ENCODE measurements around the gene FFAR2.

Gene FFAR2

GRCh38 chr19:35478794-35479677 lies 31.0 kb downstream of the FFAR2 start:
- FAIRE-seq (no peak), DNase-seq (ENCODE audit: insufficient read length, low spot score) (no peak)

DNA sequence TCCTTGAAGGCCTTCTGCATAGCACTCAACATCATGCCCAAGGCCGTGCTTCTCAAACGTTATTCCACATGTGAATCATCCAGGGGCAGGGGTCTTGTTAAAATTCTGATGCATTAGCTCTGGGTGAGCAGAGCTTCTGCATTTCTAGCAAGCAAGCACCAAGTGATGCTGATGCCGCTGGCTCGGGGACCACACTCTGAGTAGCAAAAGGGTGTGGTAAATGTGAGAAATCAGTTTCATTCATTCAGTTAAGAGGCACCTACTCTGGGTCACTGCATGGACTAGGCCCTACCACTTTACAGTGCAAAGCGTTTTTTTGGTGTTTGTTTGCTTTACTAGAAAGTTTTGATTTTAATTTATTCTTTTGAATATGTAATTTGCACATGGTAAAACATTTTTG lies 35.0 kb downstream of the FFAR2 start:
- FAIRE-seq (no peak), DNase-seq (ENCODE audit: insufficient read length, low spot score) (no peak)

DNA sequence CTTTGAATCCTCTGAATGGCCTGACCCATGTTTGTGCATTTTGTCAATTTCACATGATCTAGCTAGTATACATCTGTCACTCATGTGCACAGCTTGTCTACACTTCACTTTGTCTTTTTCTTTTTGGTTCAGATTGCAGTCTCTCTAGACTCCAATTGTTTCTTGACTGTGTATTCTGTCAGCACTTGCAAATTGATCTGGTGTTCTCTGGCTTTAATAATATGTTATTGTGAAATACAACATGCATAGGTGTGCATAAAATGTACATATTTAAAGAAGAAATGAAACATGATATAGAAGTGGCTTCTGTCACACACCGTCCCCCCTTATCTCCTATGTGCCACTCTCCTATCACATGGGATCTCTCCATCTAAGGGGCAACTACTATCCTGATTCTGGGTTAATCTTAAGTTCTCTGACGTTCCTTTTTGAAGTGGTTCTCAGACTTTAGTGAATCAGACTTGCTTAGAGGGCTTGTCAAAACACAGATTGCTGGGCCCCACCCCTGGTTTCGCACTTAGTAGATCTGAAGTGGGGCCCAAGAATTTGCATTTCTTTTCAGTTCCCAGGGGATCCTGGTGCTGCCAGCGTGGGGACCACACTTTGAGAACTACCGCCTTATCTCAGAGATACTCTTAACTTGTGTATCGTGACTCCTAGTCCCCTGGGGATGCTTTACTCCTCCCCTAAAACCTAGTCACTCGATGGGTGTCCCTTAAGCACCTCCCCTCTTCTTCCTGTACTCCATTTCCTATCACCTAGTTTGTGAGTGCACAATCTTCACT lies 36.4 kb downstream of the FFAR2 start:
- DNase-seq (ENCODE audit: insufficient read length, low spot score) (peak; percentile 71), FAIRE-seq (peak; percentile 97)

- FAIRE-seq (no peak), DNase-seq (ENCODE audit: insufficient read length, low spot score) (no peak)
These were observed 38.2 kb downstream of the FFAR2 start for GRCh38 chr19:35486268-35486708.

GRCh38 chr19:35487656-35488182 lies 39.7 kb downstream of the FFAR2 start:
- DNase-seq (ENCODE audit: insufficient read length, low spot score) = no peak
- no peak for FAIRE-seq

- DNase-seq (ENCODE audit: insufficient read length, low spot score) (no peak), FAIRE-seq (no peak)
These were observed 40.6 kb downstream of the FFAR2 start for GRCh38 chr19:35488677-35489076.

- DNase-seq (ENCODE audit: insufficient read length, low spot score) (no peak), FAIRE-seq (no peak)
These were observed 42.3 kb downstream of the FFAR2 start, which contains the start of gene KRTDAP for GRCh38 chr19:35490364-35490763. TSS of gene KRTDAP (minus strand) at chr19:35490464. CDS start at chr19:35490442, 22 bp downstream.

GRCh38 chr19:35491836-35492360 lies 43.8 kb downstream of the FFAR2 start:
- no peak for FAIRE-seq

GRCh38 chr19:35493971-35494370 lies 45.9 kb downstream of the FFAR2 start:
- DNase-seq (ENCODE audit: insufficient read length, low spot score) = no peak
- no peak for FAIRE-seq

More at GRCh38 chr19:35491836-35492360, 43.8 kb downstream of the FFAR2 start:
- no peak for DNase-seq (ENCODE audit: insufficient read length, low spot score)

GRCh38 chr19:35495107-35496064 lies 47.3 kb downstream of the FFAR2 start:
- DNase-seq (ENCODE audit: insufficient read length, low spot score) (peak; percentile 92), FAIRE-seq (peak; percentile 96)

- FAIRE-seq (no peak), DNase-seq (ENCODE audit: insufficient read length, low spot score) (no peak)
These were observed 49.3 kb downstream of the FFAR2 start for GRCh38 chr19:35497406-35497805.

DNA sequence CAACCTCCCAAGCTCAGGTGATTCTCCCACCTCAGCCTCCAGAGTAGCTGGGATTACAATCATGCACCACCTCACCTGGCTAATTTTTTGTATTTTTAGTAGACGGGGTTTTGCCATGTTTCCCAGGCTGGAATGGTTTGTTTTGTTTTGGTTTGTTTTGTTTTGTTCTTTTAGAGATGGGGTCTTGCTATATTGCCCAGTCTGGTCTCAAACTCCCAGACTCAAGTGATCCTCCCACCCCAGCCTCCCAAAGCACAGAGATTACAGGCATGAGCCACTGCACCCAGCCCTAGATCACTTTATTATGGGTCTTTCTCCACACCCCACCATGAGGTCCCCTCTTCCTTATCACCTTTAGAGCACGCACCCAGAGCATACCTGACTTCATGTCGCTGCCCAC lies 50.2 kb downstream of the FFAR2 start:
- no peak for DNase-seq (ENCODE audit: insufficient read length, low spot score)
- no peak for FAIRE-seq

GRCh38 chr19:35498984-35499527 lies 51.0 kb downstream of the FFAR2 start:
- FAIRE-seq (no peak), DNase-seq (ENCODE audit: insufficient read length, low spot score) (no peak)

DNA sequence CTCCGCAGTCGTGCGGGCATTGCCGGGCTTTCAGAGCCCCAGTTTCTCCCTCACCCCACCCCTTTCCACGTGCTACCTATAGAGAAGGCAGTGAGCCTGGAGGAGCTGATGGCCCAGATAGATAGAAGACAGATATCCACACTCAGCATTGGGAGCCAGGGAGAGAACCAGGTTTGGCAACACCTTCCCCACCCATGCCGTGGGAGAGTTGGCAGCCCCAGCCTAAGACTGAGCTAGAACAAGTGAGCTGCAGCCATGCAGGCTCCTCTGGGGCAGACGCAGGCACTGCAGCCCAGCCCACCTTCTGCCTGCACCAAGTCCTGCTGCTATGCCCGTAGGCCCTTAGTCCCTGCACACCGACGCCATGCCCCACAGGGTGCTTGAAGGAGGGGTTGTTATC lies 52.6 kb downstream of the FFAR2 start:
- DNase-seq (ENCODE audit: insufficient read length, low spot score) = no peak
- FAIRE-seq = no peak
